H9 (cell line): ENCODE measurements around the gene CCDC158. TPM values are rescaled to one million over a fixed set of nuclear protein-coding genes. Genes with fewer than 3 reads are reported as not detected.

ENCODE experiments used
- DNase-seq: peaks from one replicate; pipeline ENCODE4 v3.0.0-alpha.2; 2017
- H2AFZ ChIP-seq: one replicate; pipeline ENCODE4 v1.6.1; 2013; ENCODE audit warnings: mild to moderate bottlenecking, low read length, control low read depth, moderate library complexity
- H2AK5ac ChIP-seq: 2 replicates; pipeline ENCODE4 v1.6.1; 2013; ENCODE audit warnings: low read length, control low read depth, mixed read lengths; ENCODE audit not compliant: insufficient read length
- H2BK120ac ChIP-seq: one replicate; pipeline ENCODE4 v1.6.1; 2013; ENCODE audit warnings: low read depth, mild to moderate bottlenecking, low read length, control low read depth, inconsistent platforms; ENCODE audit not compliant: poor library complexity, severe bottlenecking
- H2BK12ac ChIP-seq: 2 replicates; pipeline ENCODE4 v1.6.1; 2013; ENCODE audit warnings: low read length, control low read depth, mixed read lengths, low read depth; ENCODE audit not compliant: insufficient read length
- H2BK15ac ChIP-seq: 2 replicates; pipeline ENCODE4 v1.6.1; 2013; ENCODE audit warnings: low read depth, low read length, control low read depth
- H2BK20ac ChIP-seq: one replicate; pipeline ENCODE4 v1.6.1; 2013; ENCODE audit warnings: low read depth, mild to moderate bottlenecking, low read length, control low read depth, inconsistent platforms; ENCODE audit not compliant: poor library complexity, severe bottlenecking
- H2BK5ac ChIP-seq: 2 replicates; pipeline ENCODE4 v1.6.1; 2013; ENCODE audit warnings: low read length, control low read depth, mixed read lengths; ENCODE audit not compliant: insufficient read length
- H3K14ac ChIP-seq: 2 replicates; pipeline ENCODE4 v1.6.1; 2013; ENCODE audit warnings: low read length, control low read depth; ENCODE audit not compliant: insufficient read depth
- H3K18ac ChIP-seq: 2 replicates; pipeline ENCODE4 v1.6.1; 2013; ENCODE audit warnings: low read depth, mild to moderate bottlenecking, mixed read lengths, low read length, control low read depth; ENCODE audit not compliant: insufficient read length
- H3K23ac ChIP-seq: 2 replicates; pipeline ENCODE4 v1.6.1; 2013; ENCODE audit warnings: low read length, control low read depth, mixed read lengths, low read depth; ENCODE audit not compliant: insufficient read length
- H3K23me2 ChIP-seq: 2 replicates; pipeline ENCODE4 v1.6.1; 2013; ENCODE audit warnings: low read depth, mild to moderate bottlenecking, mixed read lengths, low read length, control low read depth; ENCODE audit not compliant: insufficient read length, poor library complexity, severe bottlenecking
- H3K27ac ChIP-seq: 2 replicates; pipeline ENCODE4 v1.5.1; 2013; ENCODE audit warnings: low read length, control low read depth, mixed read lengths, low read depth; ENCODE audit not compliant: insufficient read length
- H3K27me3 ChIP-seq: 2 replicates; pipeline ENCODE4 v1.6.1; 2013; ENCODE audit warnings: low read length, control low read depth, inconsistent platforms; ENCODE audit not compliant: insufficient read depth
- H3K4ac ChIP-seq: 2 replicates; pipeline ENCODE4 v1.6.1; 2013; ENCODE audit warnings: low read depth, mild to moderate bottlenecking, control low read depth, inconsistent platforms, low read length, moderate library complexity
- H3K4me1 ChIP-seq: 2 replicates; pipeline ENCODE4 v1.6.1; 2013; ENCODE audit warnings: low read length, control low read depth, inconsistent platforms; ENCODE audit not compliant: insufficient read depth
- H3K4me2 ChIP-seq: 2 replicates; pipeline ENCODE4 v1.6.1; 2013; ENCODE audit warnings: low read length, control low read depth, mixed read lengths; ENCODE audit not compliant: insufficient read length, insufficient read depth
- H3K56ac ChIP-seq: 2 replicates; pipeline ENCODE4 v1.6.1; 2013; ENCODE audit warnings: low read depth, mild to moderate bottlenecking, mixed read lengths, low read length, control low read depth; ENCODE audit not compliant: insufficient read length
- H3K79me1 ChIP-seq: 2 replicates; pipeline ENCODE4 v1.6.1; 2013; ENCODE audit warnings: low read depth, mild to moderate bottlenecking, moderate library complexity, low read length, control low read depth, inconsistent platforms; ENCODE audit not compliant: insufficient read depth, poor library complexity, severe bottlenecking
- H3K79me2 ChIP-seq: 2 replicates; pipeline ENCODE4 v1.6.1; 2013; ENCODE audit warnings: low read length, control low read depth, inconsistent platforms; ENCODE audit not compliant: insufficient read depth
- H3K9ac ChIP-seq: 2 replicates; pipeline ENCODE4 v1.6.1; 2013; ENCODE audit warnings: low read length, control low read depth, mixed read lengths; ENCODE audit not compliant: insufficient read length; ENCODE audit errors: extremely low read depth
- H3K9me3 ChIP-seq: one replicate; pipeline ENCODE4 v1.6.1; 2013; ENCODE audit warnings: low read depth, low read length, inconsistent platforms; ENCODE audit not compliant: control insufficient read depth
- H3T11ph ChIP-seq: one replicate; pipeline ENCODE4 v1.6.1; 2013; ENCODE audit warnings: mild to moderate bottlenecking, low read length, control low read depth, inconsistent platforms
- H4K20me1 ChIP-seq: one replicate; pipeline ENCODE4 v1.6.1; 2013; ENCODE audit not compliant: control insufficient read depth, insufficient read length, insufficient read depth
- H4K5ac ChIP-seq: 2 replicates; pipeline ENCODE4 v1.6.1; 2013; ENCODE audit warnings: low read depth, mild to moderate bottlenecking, mixed read lengths, low read length, control low read depth; ENCODE audit not compliant: insufficient read length
- H4K8ac ChIP-seq: replicated peaks from 2 replicates; pipeline ENCODE4 v1.6.1; 2013; ENCODE audit warnings: low read length, control low read depth, mixed read lengths, low read depth; ENCODE audit not compliant: insufficient read length
- H4K91ac ChIP-seq: 2 replicates; pipeline ENCODE4 v1.6.1; 2013; ENCODE audit warnings: low read depth, mild to moderate bottlenecking, moderate library complexity, mixed read lengths, low read length, control low read depth; ENCODE audit not compliant: insufficient read length
- H3K27ac Mint-ChIP-seq, 3 experiments: 2 replicates in 2 of 3; 3 replicates in 1 of 3; pipeline ENCODE4 v1.8.0; 2020 to 2021; ENCODE audit warnings: mixed read lengths in 3 of 3, mild to moderate bottlenecking in 1 of 3, moderate library complexity in 1 of 3
- H3K27me3 Mint-ChIP-seq: 2 replicates; pipeline ENCODE4 v1.8.0; 2021; ENCODE audit warnings: low read depth, mild to moderate bottlenecking, moderate library complexity, mixed read lengths
- H3K36me3 Mint-ChIP-seq, 3 experiments: 2 replicates in 2 of 3; 3 replicates in 1 of 3; pipeline ENCODE4 v1.8.0; 2020 to 2021; ENCODE audit warnings: low read depth in 3 of 3, mixed read lengths in 3 of 3; ENCODE audit not compliant: insufficient read depth in 1 of 3
- H3K4me1 Mint-ChIP-seq, 2 experiments: 2 replicates each; pipeline ENCODE4 v1.8.0; 2020; ENCODE audit warnings: mixed read lengths in 2 of 2
- H3K4me3 Mint-ChIP-seq, 2 experiments: 2 replicates in 1 of 2; 3 replicates in 1 of 2; pipeline ENCODE4 v1.8.0; 2020 to 2021; ENCODE audit warnings: mild to moderate bottlenecking in 2 of 2, mixed read lengths in 2 of 2, moderate library complexity in 1 of 2
- H3K9me3 Mint-ChIP-seq, 2 experiments: 2 replicates in 1 of 2; 3 replicates in 1 of 2; pipeline ENCODE4 v1.8.0; 2020; ENCODE audit warnings: mild to moderate bottlenecking in 2 of 2, mixed read lengths in 2 of 2, moderate library complexity in 1 of 2
- WGBS: extraction: QIAGEN DNeasy Blood & Tissue Kit; methylation state at CpG from one replicate; pipeline ENCODE4 v1.1.7; 2013; ENCODE audit warnings: missing lambda C conversion rate, low lambda C conversion rate, mixed read lengths; ENCODE audit not compliant: insufficient read length; ENCODE audit errors: extremely low coverage; 5-methylcytosine and 5-hydroxymethylcytosine counted together
- total RNA-seq: library from RNA; stranded (reverse); gene quantifications from 2 replicates; pipeline ENCODE4 v1.2.1, GENCODE V29; 2021
- TF ChIP-seq, protein P1 (sequence below): fragments of 200-600 bp; sonication (generic); conservative IDR thresholded peaks from 3 replicates; pipeline ENCODE4 v1.8.0; 2021; ENCODE audit warnings: antibody characterized with exemption, mild to moderate bottlenecking

Gene CCDC158
- total RNA-seq, 1 experiment from 2014 or later, result not detected

DNA sequence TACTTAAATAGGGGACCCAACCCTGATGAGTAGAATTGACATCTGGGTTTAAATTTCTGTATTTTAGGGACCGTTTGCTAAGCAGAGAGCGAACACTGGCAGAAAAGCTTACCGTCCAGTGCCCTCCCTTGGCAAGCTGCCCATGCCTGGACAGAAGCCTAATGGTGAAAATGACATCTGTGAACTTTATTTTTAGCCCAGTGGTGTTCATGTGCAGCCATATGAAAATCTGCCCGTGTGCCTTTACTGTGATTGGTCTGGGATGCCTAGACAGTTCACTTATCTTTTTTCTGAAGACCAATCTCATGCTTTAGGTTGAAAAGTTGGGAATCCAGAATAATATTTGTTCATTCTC lies 113.3 kb downstream of the CCDC158 start:
- Mint-ChIP-seq H3K27ac (no peak overlapping the region), H3K36me3 (peaks cover 6 to 15% (median 12%) of the 10 kb centered on the region in 3 experiments; a peak in 5 of 7 replicates), H3K9me3 (no peaks in the 10 kb centered on the region; a peak in 1 of 5 replicates), H3K27me3 (peaks cover 17% of the 10 kb centered on the region), H3K4me1 (peaks cover 6 to 20% of the 10 kb centered on the region in 2 experiments), H3K4me3 (peak overlapping the region; percentile 86 to 89)
- Histone ChIP-seq H2BK120ac (no peak overlapping the region), H2BK20ac (no peak overlapping the region), H3K23ac (no peak overlapping the region), H3K79me2 (no peaks in the 10 kb centered on the region), H4K8ac (no peak overlapping the region), H2BK15ac (no peak overlapping the region), H4K20me1 (no peaks in the 10 kb centered on the region), H4K5ac (no peak overlapping the region), H3K14ac (no peak overlapping the region; the same call in 1 of the 2 replicates), H3K18ac (no peak overlapping the region), H3K9me3 (no peaks in the 10 kb centered on the region), H3K4me2 (peak overlapping the region; percentile 80), H2AFZ (no peak overlapping the region), H3T11ph (no peak overlapping the region), H2BK12ac (no peak overlapping the region), H2BK5ac (no peak overlapping the region), H3K4me1 (peaks cover 1% of the 10 kb centered on the region; the same call in 1 of the 2 replicates), H3K79me1 (no peaks in the 10 kb centered on the region), H3K27me3 (peaks cover 4% of the 10 kb centered on the region; the same call in 1 of the 2 replicates), H3K56ac (no peak overlapping the region), H3K4ac (no peak overlapping the region), H2AK5ac (no peak overlapping the region), H4K91ac (no peak overlapping the region), H3K9ac (no peak overlapping the region), H3K27ac (no peak overlapping the region), H3K23me2 (peaks cover 15% of the 10 kb centered on the region)
- DNase-seq, result no peak
- no CpG with 5 or more reads among the region's 4 CpGs for WGBS
- TF ChIP-seq, protein P1, sequence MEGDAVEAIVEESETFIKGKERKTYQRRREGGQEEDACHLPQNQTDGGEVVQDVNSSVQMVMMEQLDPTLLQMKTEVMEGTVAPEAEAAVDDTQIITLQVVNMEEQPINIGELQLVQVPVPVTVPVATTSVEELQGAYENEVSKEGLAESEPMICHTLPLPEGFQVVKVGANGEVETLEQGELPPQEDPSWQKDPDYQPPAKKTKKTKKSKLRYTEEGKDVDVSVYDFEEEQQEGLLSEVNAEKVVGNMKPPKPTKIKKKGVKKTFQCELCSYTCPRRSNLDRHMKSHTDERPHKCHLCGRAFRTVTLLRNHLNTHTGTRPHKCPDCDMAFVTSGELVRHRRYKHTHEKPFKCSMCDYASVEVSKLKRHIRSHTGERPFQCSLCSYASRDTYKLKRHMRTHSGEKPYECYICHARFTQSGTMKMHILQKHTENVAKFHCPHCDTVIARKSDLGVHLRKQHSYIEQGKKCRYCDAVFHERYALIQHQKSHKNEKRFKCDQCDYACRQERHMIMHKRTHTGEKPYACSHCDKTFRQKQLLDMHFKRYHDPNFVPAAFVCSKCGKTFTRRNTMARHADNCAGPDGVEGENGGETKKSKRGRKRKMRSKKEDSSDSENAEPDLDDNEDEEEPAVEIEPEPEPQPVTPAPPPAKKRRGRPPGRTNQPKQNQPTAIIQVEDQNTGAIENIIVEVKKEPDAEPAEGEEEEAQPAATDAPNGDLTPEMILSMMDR, result no peak
